Adrenal gland (tissue), 5 donors: Measurements from ENCODE around the gene SIK1.
"Not testable (repeated sequence)": the region's sequence is repeated elsewhere in the genome, so short reads cannot be mapped to it uniquely, and the experiment has no call there.

Source experiments
- POLR2A ChIP-seq, 2 donors: fragments of 450-650 bp; IDR thresholded peaks; one replicate each; pipeline ENCODE4 v1.6.1; 2017; ENCODE audit warnings: antibody characterized with exemption in 2 of 2, mild to moderate bottlenecking in 2 of 2, moderate library complexity in 1 of 2
- TF ChIP-seq, protein P1 (sequence below), 6 experiments: fragments of 450-650 bp in 4 of 6; fragments of 200-600 bp in 2 of 6; sonication (generic) in 1 of 6; IDR thresholded peaks; 1 replicate in 5 of 6; 2 replicates in 1 of 6; pipeline versions ENCODE4 v1.5.1 to v1.8.0; 2016 to 2021; ENCODE audit warnings: antibody characterized with exemption in 6 of 6, mild to moderate bottlenecking in 2 of 6, moderate library complexity in 1 of 6
- donor health status: DM: no; HTN: no; CAD: no.

DNA sequence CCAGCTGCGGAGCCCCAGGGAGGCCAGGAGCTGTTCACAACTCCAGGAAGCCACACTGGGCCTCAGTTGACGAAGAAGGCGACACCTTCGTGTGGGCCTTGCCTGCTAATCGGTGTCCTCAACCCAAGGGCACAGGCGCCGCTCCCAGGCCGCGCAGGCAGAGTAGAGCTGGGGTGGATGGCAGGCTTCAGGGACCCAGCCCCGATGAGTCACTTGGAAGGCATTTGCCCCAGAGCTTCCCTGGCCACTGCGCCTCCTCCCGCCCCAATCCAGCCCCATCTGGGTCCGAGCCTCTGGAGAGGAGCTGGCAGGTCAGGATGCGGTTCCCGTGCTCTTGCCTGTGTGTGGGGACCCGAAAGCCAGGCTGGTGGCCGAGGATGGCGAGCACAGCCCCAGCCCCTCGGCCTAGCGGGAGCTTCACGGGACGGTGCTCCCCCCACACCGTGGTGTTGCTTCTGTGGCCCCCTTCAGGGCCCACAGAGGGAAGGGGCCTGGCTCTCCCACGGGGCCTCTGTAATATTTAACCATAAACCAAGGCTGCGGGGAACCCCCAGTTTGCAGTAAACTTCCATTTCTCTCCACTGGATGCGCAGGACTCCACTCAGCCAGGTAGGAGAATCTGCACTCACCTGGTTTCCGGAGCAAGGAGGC is 30.0 kb downstream of the SIK1 start:
- TF ChIP-seq, protein P1, sequence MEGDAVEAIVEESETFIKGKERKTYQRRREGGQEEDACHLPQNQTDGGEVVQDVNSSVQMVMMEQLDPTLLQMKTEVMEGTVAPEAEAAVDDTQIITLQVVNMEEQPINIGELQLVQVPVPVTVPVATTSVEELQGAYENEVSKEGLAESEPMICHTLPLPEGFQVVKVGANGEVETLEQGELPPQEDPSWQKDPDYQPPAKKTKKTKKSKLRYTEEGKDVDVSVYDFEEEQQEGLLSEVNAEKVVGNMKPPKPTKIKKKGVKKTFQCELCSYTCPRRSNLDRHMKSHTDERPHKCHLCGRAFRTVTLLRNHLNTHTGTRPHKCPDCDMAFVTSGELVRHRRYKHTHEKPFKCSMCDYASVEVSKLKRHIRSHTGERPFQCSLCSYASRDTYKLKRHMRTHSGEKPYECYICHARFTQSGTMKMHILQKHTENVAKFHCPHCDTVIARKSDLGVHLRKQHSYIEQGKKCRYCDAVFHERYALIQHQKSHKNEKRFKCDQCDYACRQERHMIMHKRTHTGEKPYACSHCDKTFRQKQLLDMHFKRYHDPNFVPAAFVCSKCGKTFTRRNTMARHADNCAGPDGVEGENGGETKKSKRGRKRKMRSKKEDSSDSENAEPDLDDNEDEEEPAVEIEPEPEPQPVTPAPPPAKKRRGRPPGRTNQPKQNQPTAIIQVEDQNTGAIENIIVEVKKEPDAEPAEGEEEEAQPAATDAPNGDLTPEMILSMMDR (IDR thresholded peaks at IDR 0.05): not testable (repeated sequence)
- not testable (repeated sequence) for TF ChIP-seq POLR2A (IDR thresholded peaks at IDR 0.05)
